Measurements from ENCODE around the gene GARRE1.

DNA sequence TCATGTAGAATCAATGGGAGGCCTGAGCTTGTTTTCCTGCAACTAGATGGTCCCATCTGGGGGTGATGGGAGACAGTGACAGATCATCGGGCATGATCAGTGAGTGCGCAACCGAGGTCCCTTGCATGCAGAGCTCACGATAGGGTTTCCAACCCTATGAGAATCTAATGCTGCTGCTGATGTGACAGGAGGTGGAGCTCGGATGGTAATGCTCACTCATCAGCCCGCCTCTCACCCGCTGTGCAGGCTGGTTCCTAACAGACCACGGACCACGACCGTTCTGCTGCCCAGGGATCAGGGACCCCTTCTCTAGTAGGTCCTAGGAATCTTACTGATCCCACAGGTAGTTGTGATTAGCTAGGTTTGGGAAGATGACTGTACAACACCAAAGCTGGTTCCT is 23.5 kb upstream of the GARRE1 start:
- no peak for TF ChIP-seq REST (IDR thresholded peaks at IDR 0.05; ENCODE audit: insufficient read depth in 1 of 2, low read depth in 2 of 2, low read length in 2 of 2)
- no peak for TF ChIP-seq TAF1 (IDR thresholded peaks at IDR 0.05; ENCODE audit: borderline replicate concordance, insufficient read depth, low read length)

Data from PFSK-1 (cell line).